22Rv1 (cell line): ENCODE data around the gene ECM2.

Experiments used
- CTCF ChIP-seq: fragments of 450-650 bp; IDR thresholded peaks from 2 replicates; pipeline ENCODE4 v1.5.1; 2017; ENCODE audit warnings: mild to moderate bottlenecking
- ZFX ChIP-seq: fragments of 450-650 bp; IDR thresholded peaks from 2 replicates; pipeline ENCODE4 v1.6.1; 2017; ENCODE audit warnings: antibody characterized with exemption, borderline replicate concordance

- no peak for TF ChIP-seq CTCF
- TF ChIP-seq ZFX: no peak
These were observed 46.9 kb downstream of the ECM2 start for GRCh38 chr9:92488681-92489550.
